Memory B cell (primary cell): ENCODE measurements around the gene C13orf46.
"Not testable (repeated sequence)": the region's sequence is repeated elsewhere in the genome, so short reads cannot be mapped to it uniquely, and the experiment has no call there.

Experiments used
- ATAC-seq: fragments of 150-1000 bp; cut with Tn5 transposase; 2 replicates; pipeline ENCODE4 v1.10.0; 2021; ENCODE audit warnings: low read depth, mild to moderate bottlenecking, moderate library complexity
- DNase-seq, 2 donors: peaks; one replicate each; pipeline ENCODE4 v3.0.0; 2022; ENCODE audit warnings: low spot score in 2 of 2
- H3K27ac Mint-ChIP-seq: one replicate; pipeline ENCODE4 v1.8.0; 2022; ENCODE audit warnings: mild to moderate bottlenecking, moderate library complexity, mixed read lengths
- H3K27me3 Mint-ChIP-seq: one replicate; pipeline ENCODE4 v1.8.0; 2022; ENCODE audit warnings: mixed read lengths
- H3K36me3 Mint-ChIP-seq: one replicate; pipeline ENCODE4 v1.8.0; 2022; ENCODE audit warnings: mild to moderate bottlenecking, mixed read lengths
- H3K4me1 Mint-ChIP-seq: one replicate; pipeline ENCODE4 v1.8.0; 2022; ENCODE audit warnings: mixed read lengths
- H3K4me3 Mint-ChIP-seq: one replicate; pipeline ENCODE4 v1.8.0; 2022; ENCODE audit warnings: mild to moderate bottlenecking, moderate library complexity, mixed read lengths
- H3K9me3 Mint-ChIP-seq: one replicate; pipeline ENCODE4 v1.8.0; 2022; ENCODE audit warnings: mixed read lengths

C13orf46 gene

DNA sequence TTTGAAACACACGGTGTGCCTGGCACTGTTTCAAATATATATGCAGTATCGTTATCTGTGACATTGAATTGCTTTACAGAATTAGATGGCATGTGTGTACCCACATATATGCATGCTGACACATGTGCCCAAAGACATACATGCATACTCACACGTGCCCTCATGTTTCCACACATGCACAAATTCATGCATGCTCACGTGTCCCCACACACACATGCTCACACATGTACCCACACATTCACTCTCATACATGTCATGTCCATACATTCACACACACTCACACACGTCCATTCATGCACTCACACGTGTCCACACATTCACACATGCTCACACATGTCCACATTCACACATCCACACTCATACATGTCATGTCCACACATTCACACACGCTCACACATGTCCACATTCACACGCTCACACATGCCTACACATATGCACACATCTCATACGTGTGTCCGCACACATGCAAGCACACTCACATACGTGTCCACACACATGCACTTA, 17.9 kb upstream of the C13orf46 start:
- Mint-ChIP-seq H3K9me3 (peaks cover 14% of the 10 kb centered on the region), H3K4me1 (peaks cover 28% of the 10 kb centered on the region), H3K27ac (peak overlapping the region; percentile 55), H3K27me3 (no peaks in the 10 kb centered on the region), H3K4me3 (no peak overlapping the region), H3K36me3 (peaks cover 38% of the 10 kb centered on the region)
- ATAC-seq (no peak), DNase-seq (no peak)

GRCh38 chr13:113991191-113991669, 17.4 kb upstream of the C13orf46 start:
- Mint-ChIP-seq H3K36me3 (peaks cover 38% of the 10 kb centered on the region), H3K27ac (no peak overlapping the region), H3K27me3 (no peaks in the 10 kb centered on the region), H3K4me1 (peaks cover 28% of the 10 kb centered on the region), H3K4me3 (no peak overlapping the region), H3K9me3 (peaks cover 14% of the 10 kb centered on the region)
- ATAC-seq (no peak), DNase-seq (no peak)

GRCh38 chr13:113990321-113990837, 16.5 kb upstream of the C13orf46 start:
- H3K9me3 Mint-ChIP-seq, result peaks cover 14% of the 10 kb centered on the region
- DNase-seq (no peak), ATAC-seq (no peak)
- H3K36me3 Mint-ChIP-seq, result peaks cover 38% of the 10 kb centered on the region
- H3K27me3 Mint-ChIP-seq, result no peaks in the 10 kb centered on the region
- H3K4me1 Mint-ChIP-seq, result peaks cover 28% of the 10 kb centered on the region
- peak overlapping the region; percentile 88 for H3K27ac Mint-ChIP-seq
- no peak overlapping the region for H3K4me3 Mint-ChIP-seq

- no peaks in the 10 kb centered on the region for H3K27me3 Mint-ChIP-seq
- peaks cover 38% of the 10 kb centered on the region for H3K36me3 Mint-ChIP-seq
- H3K27ac Mint-ChIP-seq, result peak overlapping the region; percentile 88
- H3K9me3 Mint-ChIP-seq, result peaks cover 14% of the 10 kb centered on the region
- ATAC-seq (no peak), DNase-seq (no peak)
- H3K4me1 Mint-ChIP-seq, result peaks cover 28% of the 10 kb centered on the region
- H3K4me3 Mint-ChIP-seq, result peak overlapping the region; percentile 39
These were observed 15.9 kb upstream of the C13orf46 start for GRCh38 chr13:113989585-113990300.

DNA sequence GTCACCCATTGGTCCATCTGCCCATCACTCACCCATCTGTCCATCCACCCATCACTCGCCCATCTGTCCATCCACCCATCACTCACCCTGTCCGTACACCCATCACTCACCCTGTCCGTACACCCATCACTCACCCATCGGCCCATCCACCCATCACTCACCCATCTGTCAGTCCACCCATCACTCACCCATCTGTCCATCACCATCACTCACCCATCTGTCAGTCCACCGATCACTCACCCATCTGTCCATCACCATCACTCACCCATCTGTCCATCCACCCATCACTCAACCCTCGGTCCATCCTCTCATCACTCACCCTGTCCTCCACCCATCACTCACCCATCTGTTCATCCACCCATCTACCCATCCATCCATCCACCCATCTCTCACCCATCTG, 15.0 kb upstream of the C13orf46 start:
- DNase-seq, H3K27me3 Mint-ChIP-seq, ATAC-seq: not testable (repeated sequence)
- peak overlapping the region; percentile 88 for H3K27ac Mint-ChIP-seq
- H3K4me3 Mint-ChIP-seq, result peak overlapping the region; percentile 31
- peaks cover 14% of the 10 kb centered on the region for H3K9me3 Mint-ChIP-seq
- H3K4me1 Mint-ChIP-seq, result peaks cover 28% of the 10 kb centered on the region
- H3K36me3 Mint-ChIP-seq, result peaks cover 41% of the 10 kb centered on the region

DNA sequence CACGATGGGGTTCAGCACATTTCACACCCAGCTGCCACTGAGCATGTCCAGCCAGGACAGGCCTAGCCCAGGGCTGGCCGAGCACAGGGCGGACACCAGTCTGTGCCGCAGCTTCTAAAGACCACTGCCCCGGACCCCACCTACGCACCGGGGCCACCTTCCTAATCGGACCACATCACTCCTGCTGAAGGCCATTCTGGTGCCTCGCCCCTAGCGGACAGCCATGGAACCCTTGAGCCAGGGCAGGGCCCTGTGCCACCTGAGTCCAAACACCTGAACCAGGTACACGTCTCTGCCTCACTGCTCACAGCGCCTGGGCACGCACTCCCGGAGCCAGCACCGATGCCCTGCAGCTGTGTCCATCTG, 8.4 kb upstream of the C13orf46 start:
- Mint-ChIP-seq H3K27me3 (no peaks in the 10 kb centered on the region), H3K9me3 (peaks cover 3% of the 10 kb centered on the region), H3K27ac (no peak overlapping the region), H3K4me3 (no peak overlapping the region), H3K4me1 (no peaks in the 10 kb centered on the region), H3K36me3 (peaks cover 41% of the 10 kb centered on the region)
- DNase-seq (no peak), ATAC-seq (no peak)

DNA sequence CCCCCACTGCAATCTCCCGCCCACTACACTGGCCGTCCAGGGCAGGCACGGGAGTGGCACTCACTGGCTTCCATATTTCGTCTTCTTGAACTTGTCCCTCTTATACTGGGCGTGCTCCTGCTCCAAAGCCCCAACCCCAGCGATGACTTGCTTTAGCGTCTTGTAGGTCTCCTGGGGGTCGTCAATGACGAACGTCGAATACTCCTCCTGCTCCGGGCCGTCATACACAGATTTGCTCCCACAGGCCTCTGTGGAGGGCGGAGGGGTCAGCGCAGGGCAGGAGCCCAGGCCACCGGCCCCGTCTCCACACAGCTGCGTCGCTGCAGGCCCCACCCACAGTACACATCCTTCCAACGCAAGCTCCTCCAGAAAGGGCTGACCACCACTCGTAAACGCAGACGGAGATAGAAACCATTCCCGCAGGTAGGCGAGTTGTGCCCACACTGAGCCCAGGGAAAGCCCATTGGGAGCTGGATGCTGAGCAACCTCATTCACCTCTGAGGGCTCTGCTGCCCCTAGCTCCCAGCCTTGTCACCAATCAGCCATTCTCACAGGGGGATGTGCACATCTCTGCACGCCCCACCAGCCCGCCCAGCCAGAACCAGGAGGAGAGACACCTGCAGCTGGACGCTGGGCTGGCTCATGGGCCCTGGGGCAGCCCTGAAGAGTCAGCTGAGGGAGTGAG, 7.9 kb upstream of the C13orf46 start:
- ATAC-seq, result no peak
- H3K9me3 Mint-ChIP-seq, result peaks cover 3% of the 10 kb centered on the region
- DNase-seq, result no peak
- no peak overlapping the region for H3K27ac Mint-ChIP-seq
- no peaks in the 10 kb centered on the region for H3K27me3 Mint-ChIP-seq
- H3K4me1 Mint-ChIP-seq, result no peaks in the 10 kb centered on the region
- no peak overlapping the region for H3K4me3 Mint-ChIP-seq
- H3K36me3 Mint-ChIP-seq, result peaks cover 43% of the 10 kb centered on the region

DNA sequence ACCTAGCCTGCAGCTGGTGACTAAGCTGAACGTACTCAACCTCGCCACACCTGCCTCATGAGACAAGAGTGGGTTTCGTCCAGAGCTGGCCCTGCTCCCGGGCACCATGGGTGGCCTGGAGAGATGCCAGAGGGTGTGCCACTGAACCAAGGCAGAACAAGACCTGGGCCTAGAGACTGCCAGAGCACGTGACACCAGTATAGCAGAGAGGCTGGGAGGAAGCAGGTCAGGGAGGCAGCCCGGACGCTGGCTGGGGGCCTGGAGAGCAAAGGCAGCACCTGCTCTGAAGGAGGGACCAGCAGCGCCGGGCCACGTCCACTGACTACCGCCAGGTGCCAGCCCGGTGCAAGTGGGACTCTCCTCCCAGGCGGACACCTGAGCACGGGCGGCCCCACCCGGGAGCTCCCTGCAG, 7.3 kb upstream of the C13orf46 start:
- H3K9me3 Mint-ChIP-seq, result peaks cover 3% of the 10 kb centered on the region
- DNase-seq (no peak), ATAC-seq (no peak)
- H3K27me3 Mint-ChIP-seq, result no peaks in the 10 kb centered on the region
- no peak overlapping the region for H3K4me3 Mint-ChIP-seq
- H3K36me3 Mint-ChIP-seq, result peaks cover 47% of the 10 kb centered on the region
- H3K27ac Mint-ChIP-seq, result no peak overlapping the region
- no peaks in the 10 kb centered on the region for H3K4me1 Mint-ChIP-seq

- H3K36me3 Mint-ChIP-seq, result peaks cover 49% of the 10 kb centered on the region
- peak overlapping the region; percentile 71 for H3K27ac Mint-ChIP-seq
- H3K27me3 Mint-ChIP-seq, result no peaks in the 10 kb centered on the region
- no peaks in the 10 kb centered on the region for H3K4me1 Mint-ChIP-seq
- no peak for DNase-seq
- no peak for ATAC-seq
- H3K4me3 Mint-ChIP-seq, result no peak overlapping the region
- H3K9me3 Mint-ChIP-seq, result peaks cover 3% of the 10 kb centered on the region
These were observed 6.7 kb upstream of the C13orf46 start for GRCh38 chr13:113980489-113981064.

- H3K27ac Mint-ChIP-seq, result peak overlapping the region; percentile 71
- DNase-seq (no peak), ATAC-seq (no peak)
- H3K4me1 Mint-ChIP-seq, result no peaks in the 10 kb centered on the region
- H3K27me3 Mint-ChIP-seq, result no peaks in the 10 kb centered on the region
- no peak overlapping the region for H3K4me3 Mint-ChIP-seq
- H3K9me3 Mint-ChIP-seq, result peaks cover 3% of the 10 kb centered on the region
- H3K36me3 Mint-ChIP-seq, result peaks cover 49% of the 10 kb centered on the region
These were observed 6.1 kb upstream of the C13orf46 start for GRCh38 chr13:113979791-113980471.

- H3K4me1 Mint-ChIP-seq, result no peaks in the 10 kb centered on the region
- H3K27me3 Mint-ChIP-seq, result no peaks in the 10 kb centered on the region
- DNase-seq (no peak), ATAC-seq (no peak)
- peak overlapping the region; percentile 71 for H3K27ac Mint-ChIP-seq
- peaks cover 45% of the 10 kb centered on the region for H3K36me3 Mint-ChIP-seq
- no peak overlapping the region for H3K4me3 Mint-ChIP-seq
- peaks cover 3% of the 10 kb centered on the region for H3K9me3 Mint-ChIP-seq
These were observed 5.0 kb upstream of the C13orf46 start for GRCh38 chr13:113978741-113979481.

GRCh38 chr13:113977976-113978375, 4.1 kb upstream of the C13orf46 start:
- H3K27me3 Mint-ChIP-seq, result no peaks in the 10 kb centered on the region
- DNase-seq (no peak), ATAC-seq (no peak)
- H3K4me3 Mint-ChIP-seq, result no peak overlapping the region
- peaks cover 44% of the 10 kb centered on the region for H3K36me3 Mint-ChIP-seq
- H3K4me1 Mint-ChIP-seq, result no peaks in the 10 kb centered on the region
- no peak overlapping the region for H3K27ac Mint-ChIP-seq
- H3K9me3 Mint-ChIP-seq, result peaks cover 3% of the 10 kb centered on the region
